Neural cell (in vitro differentiated cells): Measurements from ENCODE around the gene FUBP3. TPM values are rescaled to one million over a fixed set of nuclear protein-coding genes. Genes with fewer than 3 reads are reported as not detected.

Experiments
- H2AFZ ChIP-seq: fragments of 200-600, 300-800 bp; sonication (generic), shearing (Covaris generic); 2 replicates; pipeline ENCODE4 v1.6.0; 2014; ENCODE audit warnings: low read depth, mild to moderate bottlenecking, antibody characterized with exemption, low read length, moderate library complexity
- H3F3A ChIP-seq: fragments of 200-600 bp; shearing (Covaris generic); 2 replicates; pipeline ENCODE4 v1.6.1; 2016; ENCODE audit warnings: mild to moderate bottlenecking, moderate library complexity, mixed read lengths, antibody characterized with exemption, low read length; ENCODE audit not compliant: insufficient read depth, poor library complexity, severe bottlenecking
- H3K27ac ChIP-seq: fragments of 200-600, 300-800 bp; sonication (generic), shearing (Covaris generic); 2 replicates; pipeline ENCODE4 v1.5.1; 2014; ENCODE audit warnings: mild to moderate bottlenecking, low read length, moderate library complexity
- H3K27me3 ChIP-seq: fragments of 300-800, 200-600 bp; sonication (generic), shearing (Covaris generic); 2 replicates; pipeline ENCODE4 v1.6.0; 2014; ENCODE audit warnings: mild to moderate bottlenecking, low read depth, low read length, moderate library complexity; ENCODE audit not compliant: insufficient read depth
- H3K36me3 ChIP-seq: fragments of 300-800, 200-600 bp; sonication (generic), shearing (Covaris generic); 2 replicates; pipeline ENCODE4 v1.5.1; 2014; ENCODE audit warnings: mild to moderate bottlenecking, antibody characterized with exemption, low read length, moderate library complexity; ENCODE audit not compliant: insufficient read depth
- H3K4me2 ChIP-seq: fragments of 300-800, 200-600 bp; sonication (generic), shearing (Covaris generic); 2 replicates; pipeline ENCODE4 v1.6.0; 2014; ENCODE audit warnings: mild to moderate bottlenecking, low read length
- H3K4me3 ChIP-seq: fragments of 300-800, 200-600 bp; sonication (generic), shearing (Covaris generic); 2 replicates; pipeline ENCODE4 v1.5.1; 2014; ENCODE audit warnings: mild to moderate bottlenecking, low read length, moderate library complexity
- H3K79me2 ChIP-seq: fragments of 200-600 bp; shearing (Covaris generic); replicated peaks from 2 replicates; pipeline ENCODE4 v1.6.0; 2014; ENCODE audit warnings: mild to moderate bottlenecking, low read length, moderate library complexity; ENCODE audit not compliant: insufficient read depth
- H3K9ac ChIP-seq: fragments of 300-800, 200-600 bp; sonication (generic), shearing (Covaris generic); 2 replicates; pipeline ENCODE4 v1.6.1; 2016; ENCODE audit warnings: mild to moderate bottlenecking, low read length, mixed read lengths
- H3K9me2 ChIP-seq: fragments of 200-600 bp; shearing (Covaris generic); 2 replicates; pipeline ENCODE4 v1.6.1; 2016; ENCODE audit warnings: mild to moderate bottlenecking, low read length, mixed read lengths; ENCODE audit not compliant: insufficient read depth
- H3K9me3 ChIP-seq: fragments of 200-600, 300-800 bp; sonication (generic), shearing (Covaris generic); 2 replicates; pipeline ENCODE4 v1.6.1; 2016; ENCODE audit warnings: mild to moderate bottlenecking, mixed run types, low read length, moderate library complexity, mixed read lengths
- H4K20me1 ChIP-seq: fragments of 200-600 bp; shearing (Covaris generic); 2 replicates; pipeline ENCODE4 v1.6.1; 2016; ENCODE audit warnings: mild to moderate bottlenecking, mixed run types; ENCODE audit not compliant: insufficient read depth
- CTCF ChIP-seq: fragments of 450-650 bp; IDR thresholded peaks from 2 replicates; pipeline ENCODE4 v1.5.1; 2014; ENCODE audit warnings: antibody characterized with exemption, mild to moderate bottlenecking, moderate library complexity; ENCODE audit not compliant: poor library complexity, severe bottlenecking
- EP300 ChIP-seq: fragments of 450-650 bp; conservative IDR thresholded peaks from 2 replicates; pipeline ENCODE4 v1.6.1; 2014; ENCODE audit warnings: antibody characterized with exemption, mild to moderate bottlenecking, moderate library complexity; ENCODE audit not compliant: poor library complexity, severe bottlenecking
- EZH2 ChIP-seq: fragments of 200-600, 300-800 bp; shearing (Covaris generic), sonication (generic); IDR thresholded peaks from 2 replicates; pipeline ENCODE4 v1.6.1; 2014; ENCODE audit warnings: antibody characterized with exemption, low read length, borderline replicate concordance, mild to moderate bottlenecking; ENCODE audit not compliant: insufficient read depth, poor library complexity, severe bottlenecking
- MXI1 ChIP-seq: fragments of 450-650 bp; conservative IDR thresholded peaks from 2 replicates; pipeline ENCODE4 v1.6.1; 2014; ENCODE audit warnings: antibody characterized with exemption, mild to moderate bottlenecking; ENCODE audit not compliant: poor library complexity, severe bottlenecking
- POLR2AphosphoS5 ChIP-seq: IDR thresholded peaks from 2 replicates; pipeline ENCODE4 v1.6.1; 2012
- RAD21 ChIP-seq: fragments of 450-650 bp; conservative IDR thresholded peaks from 2 replicates; pipeline ENCODE4 v1.6.1; 2014; ENCODE audit warnings: antibody characterized with exemption, mild to moderate bottlenecking, moderate library complexity
- REST ChIP-seq: IDR thresholded peaks from 2 replicates; pipeline ENCODE4 v1.6.1; 2012; ENCODE audit warnings: borderline replicate concordance
- SMC3 ChIP-seq: fragments of 450-650 bp; conservative IDR thresholded peaks from 2 replicates; pipeline ENCODE4 v1.6.1; 2014; ENCODE audit warnings: antibody characterized with exemption, mild to moderate bottlenecking, moderate library complexity; ENCODE audit not compliant: poor library complexity
- TAF1 ChIP-seq: IDR thresholded peaks from 2 replicates; pipeline ENCODE4 v1.6.1; 2012; ENCODE audit warnings: low read depth
- polyA plus RNA-seq: library from polyadenylated mRNA; depleted of rRNA; stranded (reverse); fragments of >200 nt; gene quantifications from 2 replicates; pipeline ENCODE4 v1.2.3, GENCODE V29; 2014

Gene FUBP3
- polyA plus RNA-seq, 1 donor from 2014 or later, result 70.5 TPM

GRCh38 chr9:130531670-130532069 lies 47.7 kb upstream of the FUBP3 start:
- Histone ChIP-seq H3K27me3 (no peaks in the 10 kb centered on the region), H3K9ac (no peak overlapping the region), H3K27ac (no peak overlapping the region), H4K20me1 (no peaks in the 10 kb centered on the region), H3K79me2 (no peaks in the 10 kb centered on the region), H3K36me3 (no peaks in the 10 kb centered on the region), H3K9me3 (no peaks in the 10 kb centered on the region), H3K4me2 (no peak overlapping the region), H2AFZ (no peak overlapping the region), H3F3A (no peaks in the 10 kb centered on the region), H3K9me2 (no peaks in the 10 kb centered on the region), H3K4me3 (no peak overlapping the region)
- TF ChIP-seq RAD21, result no peak
- TF ChIP-seq TAF1, result no peak
- TF ChIP-seq REST, result no peak
- no peak for TF ChIP-seq POLR2AphosphoS5
- TF ChIP-seq SMC3, result no peak
- TF ChIP-seq MXI1, result no peak
- TF ChIP-seq CTCF, result no peak
- no peak for TF ChIP-seq EP300
- no peak for TF ChIP-seq EZH2

GRCh38 chr9:130532426-130533080 lies 46.8 kb upstream of the FUBP3 start:
- Histone ChIP-seq H3K9ac (no peak overlapping the region), H3K27ac (no peak overlapping the region), H3K9me3 (no peaks in the 10 kb centered on the region), H3K4me2 (no peak overlapping the region), H4K20me1 (no peaks in the 10 kb centered on the region), H3K36me3 (no peaks in the 10 kb centered on the region), H3K27me3 (no peaks in the 10 kb centered on the region), H3K4me3 (no peak overlapping the region), H2AFZ (no peak overlapping the region), H3F3A (no peaks in the 10 kb centered on the region), H3K9me2 (no peaks in the 10 kb centered on the region), H3K79me2 (no peaks in the 10 kb centered on the region)
- TF ChIP-seq EP300 (no peak), CTCF (no peak), POLR2AphosphoS5 (no peak), REST (no peak), TAF1 (no peak)
